IMR-90 (cell line): Measurements from ENCODE around the gene DEFB114. TPM values are rescaled to one million over a fixed set of nuclear protein-coding genes. Genes with fewer than 3 reads are reported as not detected.

Source experiments
- ATAC-seq: fragments of 200-7000 bp; cut with Tn5 transposase; 2 replicates; pipeline ENCODE4 v1.9.1; 2020; ENCODE audit warnings: low read depth, mild to moderate bottlenecking, moderate library complexity
- BruUV-seq: library from RNA; stranded (reverse); fragments of 400-500 nt; replicated peaks from 2 replicates; lab custom pipeline; 2021; lab: Mats Ljungman, UMichigan
- CTCF ChIA-PET: fragments of 300-600 bp; formaldehyde crosslinking; extraction: SDS; loops from one replicate; lab custom pipeline; 2021; ENCODE audit warnings: antibody characterized with exemption; lab: Yijun Ruan, JAX
- POLR2A ChIA-PET: fragments of 300-600 bp; sonication (Branson Sonifier 250); formaldehyde crosslinking; loops from one replicate; lab custom pipeline; 2022; ENCODE audit warnings: antibody characterized with exemption; ENCODE audit not compliant: unreplicated experiment; lab: Charles Lee
- DNase-seq: peaks from one replicate; pipeline ENCODE4 v3.0.0; 2013
- H2AFZ ChIP-seq: replicated peaks from 2 replicates; pipeline ENCODE3; 2013; ENCODE audit warnings: low read length, mild to moderate bottlenecking; ENCODE audit not compliant: poor library complexity
- H2AK5ac ChIP-seq: 2 replicates; pipeline ENCODE4 v1.6.1; 2013; ENCODE audit warnings: low read depth, low read length, inconsistent platforms
- H2AK9ac ChIP-seq: replicated peaks from 2 replicates; pipeline ENCODE3; 2013; ENCODE audit warnings: mild to moderate bottlenecking, low read depth, low read length, moderate library complexity; ENCODE audit not compliant: poor library complexity
- H2BK120ac ChIP-seq: 2 replicates; pipeline ENCODE4 v1.6.1; 2013; ENCODE audit warnings: low read depth, low read length, inconsistent platforms
- H2BK15ac ChIP-seq: 3 replicates; pipeline ENCODE4 v1.6.1; 2013; ENCODE audit warnings: low read depth, low read length, inconsistent platforms
- H2BK20ac ChIP-seq: 2 replicates; pipeline ENCODE4 v1.6.1; 2013; ENCODE audit warnings: low read depth, mild to moderate bottlenecking, inconsistent platforms, low read length, moderate library complexity
- H2BK5ac ChIP-seq: 2 replicates; pipeline ENCODE4 v1.6.1; 2013; ENCODE audit warnings: mild to moderate bottlenecking, low read depth, low read length, inconsistent platforms; ENCODE audit not compliant: poor library complexity, severe bottlenecking
- H3K14ac ChIP-seq: replicated peaks from 2 replicates; pipeline ENCODE4 v1.6.1; 2013; ENCODE audit warnings: low read depth, low read length, inconsistent platforms
- H3K18ac ChIP-seq: 2 replicates; pipeline ENCODE4 v1.6.1; 2013; ENCODE audit warnings: low read depth, low read length, control low read depth
- H3K23ac ChIP-seq: 2 replicates; pipeline ENCODE4 v1.6.1; 2013; ENCODE audit warnings: low read depth, low read length, inconsistent platforms
- H3K27ac ChIP-seq: 2 replicates; pipeline ENCODE4 v1.5.1; 2013; ENCODE audit warnings: mild to moderate bottlenecking, control low read depth, low read length; ENCODE audit not compliant: insufficient read depth
- H3K27me3 ChIP-seq: 2 replicates; pipeline ENCODE4 v1.6.1; 2013; ENCODE audit warnings: low read length; ENCODE audit not compliant: control insufficient read depth, insufficient read depth
- H3K36me3 ChIP-seq: 2 replicates; pipeline ENCODE4 v1.6.1; 2013; ENCODE audit warnings: low read length, mixed read lengths; ENCODE audit not compliant: control insufficient read depth, insufficient read depth
- H3K4ac ChIP-seq: 2 replicates; pipeline ENCODE4 v1.6.1; 2013; ENCODE audit warnings: low read depth, low read length, inconsistent platforms
- H3K4me1 ChIP-seq: 2 replicates; pipeline ENCODE4 v1.6.1; 2013; ENCODE audit warnings: low read length, mixed read lengths; ENCODE audit not compliant: control insufficient read depth, insufficient read depth
- H3K4me2 ChIP-seq: 2 replicates; pipeline ENCODE4 v1.6.1; 2013; ENCODE audit warnings: low read depth, mild to moderate bottlenecking, control low read depth, low read length, moderate library complexity
- H3K4me3 ChIP-seq: 2 replicates; pipeline ENCODE4 v1.5.1; 2013; ENCODE audit warnings: low read depth, mild to moderate bottlenecking, control low read depth, low read length, moderate library complexity; ENCODE audit not compliant: insufficient read depth
- H3K56ac ChIP-seq: 2 replicates; pipeline ENCODE4 v1.6.1; 2013; ENCODE audit warnings: low read length, inconsistent platforms; ENCODE audit not compliant: insufficient read depth; ENCODE audit errors: extremely low read depth
- H3K79me1 ChIP-seq, 2 experiments: 2 replicates each; pipeline ENCODE4 v1.6.1; 2013; ENCODE audit warnings: low read length in 2 of 2, inconsistent platforms in 1 of 2, low read depth in 1 of 2
- H3K9ac ChIP-seq: 2 replicates; pipeline ENCODE4 v1.6.1; 2013; ENCODE audit warnings: low read depth, low read length, control low read depth
- H3K9me1 ChIP-seq: 2 replicates; pipeline ENCODE4 v1.6.1; 2013; ENCODE audit warnings: low read length, inconsistent platforms; ENCODE audit not compliant: insufficient read depth
- H3K9me3 ChIP-seq: 2 replicates; pipeline ENCODE4 v1.6.1; 2013; ENCODE audit warnings: low read length; ENCODE audit not compliant: control insufficient read depth, insufficient read depth
- H4K20me1 ChIP-seq: 2 replicates; pipeline ENCODE4 v1.6.1; 2013; ENCODE audit warnings: low read length, inconsistent platforms; ENCODE audit not compliant: insufficient read depth
- H4K5ac ChIP-seq: 2 replicates; pipeline ENCODE4 v1.6.1; 2013; ENCODE audit warnings: mild to moderate bottlenecking, low read depth, low read length, control low read depth
- H4K8ac ChIP-seq, 2 experiments: 2 replicates each; pipeline ENCODE4 v1.6.1; 2013; ENCODE audit warnings: low read depth in 2 of 2, low read length in 2 of 2, control low read depth in 1 of 2, inconsistent platforms in 1 of 2
- H4K91ac ChIP-seq: 2 replicates; pipeline ENCODE4 v1.6.1; 2013; ENCODE audit warnings: low read depth, low read length, inconsistent platforms; ENCODE audit not compliant: insufficient read depth
- BHLHE40 ChIP-seq: fragments of 150-350 bp; IDR thresholded peaks from 2 replicates; pipeline ENCODE4 v1.6.1; 2016; ENCODE audit warnings: mild to moderate bottlenecking, low read depth, low read length
- CHD1 ChIP-seq: IDR thresholded peaks from 2 replicates; pipeline ENCODE4 v1.6.1; 2012; ENCODE audit warnings: low read depth, low read length, improper control_type of control experiment
- FOS ChIP-seq: fragments of 150-350 bp; IDR thresholded peaks from 2 replicates; pipeline ENCODE4 v1.6.1; 2016; ENCODE audit warnings: low read depth, low read length
- MAFK ChIP-seq: IDR thresholded peaks from 2 replicates; pipeline ENCODE4 v1.6.1; 2012; ENCODE audit warnings: low read depth, low read length, improper control_type of control experiment
- MXI1 ChIP-seq: IDR thresholded peaks from 2 replicates; pipeline ENCODE4 v1.6.1; 2012; ENCODE audit warnings: low read depth, mild to moderate bottlenecking, low read length, moderate library complexity, borderline replicate concordance
- POLR2A ChIP-seq: IDR thresholded peaks from 2 replicates; pipeline ENCODE4 v1.6.1; 2012; ENCODE audit warnings: mild to moderate bottlenecking, low read depth, low read length
- RFX5 ChIP-seq: IDR thresholded peaks from 2 replicates; pipeline ENCODE4 v1.8.0; 2012; ENCODE audit warnings: low read depth, mild to moderate bottlenecking, low read length, moderate library complexity
- SMC3 ChIP-seq: fragments of 150-350 bp; IDR thresholded peaks from 2 replicates; pipeline ENCODE4 v1.6.1; 2016; ENCODE audit warnings: low read depth, mild to moderate bottlenecking, antibody characterized with exemption, low read length, moderate library complexity
- dilution Hi-C: fragments of 300-500 bp; cut with HindIII; formaldehyde crosslinking; loops from one replicate; pipeline ENCODE4 v1.14.3; 2018; ENCODE audit warnings: low sequenced_read_pairs; ENCODE audit not compliant: unreplicated experiment
- in situ Hi-C: fragments of 300-500 bp; cut with MboI; formaldehyde crosslinking; loops from 3 replicates; pipeline ENCODE4 v1.14.3; 2019; ENCODE audit warnings: low sequenced_read_pairs, inconsistent platforms, mixed read lengths
- intact Hi-C: fragments of 100-400 bp; cut with micrococcal nuclease; formaldehyde crosslinking; loops from 2 replicates; pipeline ENCODE4 v1.10.0; 2022
- polyA plus RNA-seq, 3 experiments: library from polyadenylated mRNA; depleted of rRNA; stranded (reverse); fragments of >200 nt; gene quantifications; 2 replicates each; pipeline ENCODE4 v1.2.3, GENCODE V29; 2012; ENCODE audit warnings: low replicate concordance in 1 of 3
- total RNA-seq: library from RNA; depleted of rRNA; stranded (reverse); fragments of >200 nt; gene quantifications from 2 replicates; pipeline ENCODE4 v1.2.3, GENCODE V29; 2012
- TF ChIP-seq, protein P1 (sequence below): fragments of 150-350 bp; IDR thresholded peaks from 2 replicates; pipeline ENCODE4 v1.6.1; 2016; ENCODE audit warnings: low read depth, mild to moderate bottlenecking, low read length, moderate library complexity, borderline replicate concordance
- TF ChIP-seq, protein P2 (sequence below): conservative IDR thresholded peaks from 2 replicates; pipeline ENCODE4 v1.5.1; 2012; ENCODE audit warnings: mild to moderate bottlenecking, low read depth, low read length, improper control_type of control experiment
- TF ChIP-seq, protein P3 (sequence below): fragments of 150-350 bp; IDR thresholded peaks from 2 replicates; pipeline ENCODE4 v1.6.1; 2017; ENCODE audit warnings: mild to moderate bottlenecking, antibody characterized with exemption, low read length, low read depth

The DEFB114 gene
- total and polyA plus RNA-seq, 2 of the 4 experiments (the other 2 are of a cell fraction) = not detected

GRCh38 chr6:49929340-49929739 lies 34.6 kb downstream of the DEFB114 start:
- in situ Hi-C loops = no loop called here
- H2BK120ac ChIP-seq = no peak overlapping the region
- CTCF ChIA-PET = no interaction called here

More at GRCh38 chr6:49929340-49929739, 34.6 kb downstream of the DEFB114 start:
- intact Hi-C loops (no loop called here), dilution Hi-C loops (no loop called here)
- H2AK9ac ChIP-seq = no peak overlapping the region
- no peaks in the 10 kb centered on the region for H3K9me3 ChIP-seq
- no peak overlapping the region for H3K4me3 ChIP-seq
- no peaks in the 10 kb centered on the region for H3K36me3 ChIP-seq
- no peak overlapping the region for H3K4me2 ChIP-seq
- H4K5ac ChIP-seq = no peak overlapping the region
- no peak overlapping the region for H2AK5ac ChIP-seq
- H3K56ac ChIP-seq = no peak overlapping the region
- no peak overlapping the region for H3K9ac ChIP-seq
- no peak overlapping the region for H4K8ac ChIP-seq
- BruUV-seq = no TSS peak
- ATAC-seq (no peak), DNase-seq (no peak)
- no peak for TF ChIP-seq FOS
- TF ChIP-seq POLR2A = no peak
- no peak for TF ChIP-seq SMC3
- TF ChIP-seq, protein P1, sequence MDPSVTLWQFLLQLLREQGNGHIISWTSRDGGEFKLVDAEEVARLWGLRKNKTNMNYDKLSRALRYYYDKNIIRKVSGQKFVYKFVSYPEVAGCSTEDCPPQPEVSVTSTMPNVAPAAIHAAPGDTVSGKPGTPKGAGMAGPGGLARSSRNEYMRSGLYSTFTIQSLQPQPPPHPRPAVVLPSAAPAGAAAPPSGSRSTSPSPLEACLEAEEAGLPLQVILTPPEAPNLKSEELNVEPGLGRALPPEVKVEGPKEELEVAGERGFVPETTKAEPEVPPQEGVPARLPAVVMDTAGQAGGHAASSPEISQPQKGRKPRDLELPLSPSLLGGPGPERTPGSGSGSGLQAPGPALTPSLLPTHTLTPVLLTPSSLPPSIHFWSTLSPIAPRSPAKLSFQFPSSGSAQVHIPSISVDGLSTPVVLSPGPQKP = no peak
- TF ChIP-seq, protein P2, sequence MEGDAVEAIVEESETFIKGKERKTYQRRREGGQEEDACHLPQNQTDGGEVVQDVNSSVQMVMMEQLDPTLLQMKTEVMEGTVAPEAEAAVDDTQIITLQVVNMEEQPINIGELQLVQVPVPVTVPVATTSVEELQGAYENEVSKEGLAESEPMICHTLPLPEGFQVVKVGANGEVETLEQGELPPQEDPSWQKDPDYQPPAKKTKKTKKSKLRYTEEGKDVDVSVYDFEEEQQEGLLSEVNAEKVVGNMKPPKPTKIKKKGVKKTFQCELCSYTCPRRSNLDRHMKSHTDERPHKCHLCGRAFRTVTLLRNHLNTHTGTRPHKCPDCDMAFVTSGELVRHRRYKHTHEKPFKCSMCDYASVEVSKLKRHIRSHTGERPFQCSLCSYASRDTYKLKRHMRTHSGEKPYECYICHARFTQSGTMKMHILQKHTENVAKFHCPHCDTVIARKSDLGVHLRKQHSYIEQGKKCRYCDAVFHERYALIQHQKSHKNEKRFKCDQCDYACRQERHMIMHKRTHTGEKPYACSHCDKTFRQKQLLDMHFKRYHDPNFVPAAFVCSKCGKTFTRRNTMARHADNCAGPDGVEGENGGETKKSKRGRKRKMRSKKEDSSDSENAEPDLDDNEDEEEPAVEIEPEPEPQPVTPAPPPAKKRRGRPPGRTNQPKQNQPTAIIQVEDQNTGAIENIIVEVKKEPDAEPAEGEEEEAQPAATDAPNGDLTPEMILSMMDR = no peak
- TF ChIP-seq BHLHE40 = no peak
- no peak for TF ChIP-seq MXI1
- no peak for TF ChIP-seq MAFK
- TF ChIP-seq CHD1 = no peak
- TF ChIP-seq, protein P3, sequence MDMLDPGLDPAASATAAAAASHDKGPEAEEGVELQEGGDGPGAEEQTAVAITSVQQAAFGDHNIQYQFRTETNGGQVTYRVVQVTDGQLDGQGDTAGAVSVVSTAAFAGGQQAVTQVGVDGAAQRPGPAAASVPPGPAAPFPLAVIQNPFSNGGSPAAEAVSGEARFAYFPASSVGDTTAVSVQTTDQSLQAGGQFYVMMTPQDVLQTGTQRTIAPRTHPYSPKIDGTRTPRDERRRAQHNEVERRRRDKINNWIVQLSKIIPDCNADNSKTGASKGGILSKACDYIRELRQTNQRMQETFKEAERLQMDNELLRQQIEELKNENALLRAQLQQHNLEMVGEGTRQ = no peak
- no peak for TF ChIP-seq RFX5
- POLR2A ChIA-PET = no interaction called here
- H2AFZ ChIP-seq = no peak overlapping the region
- no peak overlapping the region for H2BK5ac ChIP-seq
- no peaks in the 10 kb centered on the region for H3K9me1 ChIP-seq
- H4K20me1 ChIP-seq = no peaks in the 10 kb centered on the region
- H3K27ac ChIP-seq = no peak overlapping the region
- H3K14ac ChIP-seq = no peak overlapping the region
- no peak overlapping the region for H3K23ac ChIP-seq
- H4K91ac ChIP-seq = no peak overlapping the region
- H3K18ac ChIP-seq = no peak overlapping the region
- H3K4me1 ChIP-seq = no peaks in the 10 kb centered on the region
- H3K4ac ChIP-seq = no peak overlapping the region
- no peaks in the 10 kb centered on the region for H3K79me1 ChIP-seq
- no peak overlapping the region for H2BK15ac ChIP-seq
- no peaks in the 10 kb centered on the region for H3K27me3 ChIP-seq
- no peak overlapping the region for H2BK20ac ChIP-seq
